Vagina (tissue), 2 donors: ENCODE measurements around the gene VNN1.

Source experiments
- CTCF ChIP-seq, 3 experiments: fragments of 450-650 bp in 2 of 3; fragments of 200-600 bp in 1 of 3; sonication (generic) in 1 of 3; IDR thresholded peaks; one replicate each; pipeline ENCODE4 v1.5.1; 2017 to 2019; ENCODE audit warnings: antibody characterized with exemption in 3 of 3, mild to moderate bottlenecking in 2 of 3, moderate library complexity in 2 of 3
- POLR2A ChIP-seq, 2 donors: fragments of 450-650 bp; IDR thresholded peaks; one replicate each; pipeline ENCODE4 v1.6.1; 2017; ENCODE audit warnings: antibody characterized with exemption in 2 of 2, mild to moderate bottlenecking in 2 of 2, moderate library complexity in 2 of 2
- POLR2AphosphoS5 ChIP-seq, 2 donors: sonication (generic); formaldehyde crosslinking; IDR thresholded peaks; one replicate each; pipeline ENCODE4 v1.9.0; 2017; ENCODE audit warnings: antibody characterized with exemption in 2 of 2, mild to moderate bottlenecking in 2 of 2, low read depth in 1 of 2; ENCODE audit not compliant: insufficient read depth in 1 of 2

DNA sequence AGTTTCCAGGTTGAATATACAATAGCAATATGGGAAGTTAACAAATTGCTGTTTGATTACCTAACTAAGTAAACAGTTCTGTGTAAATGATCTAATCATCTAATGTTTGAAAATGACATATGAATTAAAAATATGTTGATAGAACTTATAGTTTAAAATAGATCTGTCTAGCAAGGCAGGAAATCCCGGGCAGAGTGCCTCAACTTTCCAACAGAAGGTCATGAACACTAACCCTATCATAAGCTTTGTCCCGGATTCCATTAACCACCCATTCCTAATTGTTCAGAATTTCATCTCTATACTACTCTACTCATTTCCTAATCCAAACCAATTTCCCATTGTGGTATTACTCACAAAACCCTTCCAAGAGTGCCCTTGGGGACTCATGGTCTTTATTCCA is 65.0 kb downstream of the VNN1 start:
- TF ChIP-seq CTCF (IDR thresholded peaks at IDR 0.05) (no peak), POLR2AphosphoS5 (IDR thresholded peaks at IDR 0.05; ENCODE audit: insufficient read depth in 1 of 2, low read depth in 1 of 2) (no peak), POLR2A (IDR thresholded peaks at IDR 0.05) (no peak)
